ENCODE results near the gene SMARCA2. TPM values are rescaled to one million over a fixed set of nuclear protein-coding genes. Genes with fewer than 3 reads are reported as not detected.

Gene SMARCA2
- total RNA-seq, 1 donor from 2014 or later, result 4.2 TPM

- Histone ChIP-seq H3K9ac (no peak overlapping the region), H3K27me3 (peaks cover 100% of the 10 kb centered on the region), H3K4me1 (peaks cover 17% of the 10 kb centered on the region), H3K79me2 (ENCODE audit: low read depth) (no peaks in the 10 kb centered on the region), H3K9me3 (ENCODE audit: low read depth) (no peaks in the 10 kb centered on the region), H3F3A (ENCODE audit: low read depth) (no peaks in the 10 kb centered on the region), H3K36me3 (no peaks in the 10 kb centered on the region), H3K4me3 (peak overlapping the region; percentile 71), H4K20me1 (ENCODE audit: low read depth) (peaks cover 16% of the 10 kb centered on the region), H2AFZ (replicated peaks) (peak overlapping the region; percentile 89), H3K4me2 (peak overlapping the region; percentile 92), H3K27ac (no peak overlapping the region)
- peaks cover 14% of the 10 kb centered on the region for H3K4me1 Mint-ChIP-seq
- no peaks in the 10 kb centered on the region for H3K9me3 Mint-ChIP-seq
- H3K4me3 Mint-ChIP-seq, result peak overlapping the region; percentile 93
- peak; percentile 16 for TF ChIP-seq CTCF (IDR thresholded peaks at IDR 0.05)
- TF ChIP-seq EZH2phosphoT487 (IDR thresholded peaks at IDR 0.05), result no peak
- TF ChIP-seq EZH2 (IDR thresholded peaks at IDR 0.05), result peak; percentile 81
- H3K27ac Mint-ChIP-seq, result no peak overlapping the region
- H3K27me3 Mint-ChIP-seq (ENCODE audit: insufficient read depth, low read depth), result peaks cover 44% of the 10 kb centered on the region
- peak; percentile 78 for DNase-seq (ENCODE audit: low spot score)
- H3K36me3 Mint-ChIP-seq, result no peaks in the 10 kb centered on the region
Observed at GRCh38 chr9:2016408-2017330, 1.5 kb downstream of the SMARCA2 start.

GRCh38 chr9:2017331-2018161 lies 2.4 kb downstream of the SMARCA2 start:
- Mint-ChIP-seq H3K27ac (no peak overlapping the region), H3K9me3 (no peaks in the 10 kb centered on the region), H3K36me3 (no peaks in the 10 kb centered on the region), H3K4me1 (peaks cover 14% of the 10 kb centered on the region), H3K27me3 (ENCODE audit: insufficient read depth, low read depth) (peaks cover 43% of the 10 kb centered on the region), H3K4me3 (peak overlapping the region; percentile 93)
- DNase-seq (ENCODE audit: low spot score), result peak; percentile 65
- H3K27ac ChIP-seq, result no peak overlapping the region
- H3K79me2 ChIP-seq (ENCODE audit: low read depth), result no peaks in the 10 kb centered on the region
- TF ChIP-seq EZH2 (IDR thresholded peaks at IDR 0.05) (peak; percentile 83), EZH2phosphoT487 (IDR thresholded peaks at IDR 0.05) (peak; percentile 78), CTCF (IDR thresholded peaks at IDR 0.05) (no peak)
- H3K36me3 ChIP-seq, result no peaks in the 10 kb centered on the region
- H3F3A ChIP-seq (ENCODE audit: low read depth), result no peaks in the 10 kb centered on the region
- peaks cover 17% of the 10 kb centered on the region for H3K4me1 ChIP-seq
- peak overlapping the region; percentile 92 for H3K4me2 ChIP-seq
- H3K9ac ChIP-seq, result no peak overlapping the region
- peak overlapping the region; percentile 89 for H2AFZ ChIP-seq (replicated peaks)
- H3K4me3 ChIP-seq, result peak overlapping the region; percentile 71
- H3K9me3 ChIP-seq (ENCODE audit: low read depth), result no peaks in the 10 kb centered on the region
- H4K20me1 ChIP-seq (ENCODE audit: low read depth), result peaks cover 16% of the 10 kb centered on the region
- H3K27me3 ChIP-seq, result peaks cover 100% of the 10 kb centered on the region

GRCh38 chr9:2018162-2018643 lies 3.1 kb downstream of the SMARCA2 start:
- H3K79me2 ChIP-seq (ENCODE audit: low read depth), result no peaks in the 10 kb centered on the region
- H3K9me3 Mint-ChIP-seq, result no peaks in the 10 kb centered on the region
- peak overlapping the region; percentile 93 for H3K4me3 Mint-ChIP-seq
- no peaks in the 10 kb centered on the region for H3K36me3 Mint-ChIP-seq
- H3K36me3 ChIP-seq, result no peaks in the 10 kb centered on the region
- peak overlapping the region; percentile 89 for H2AFZ ChIP-seq (replicated peaks)
- peaks cover 14% of the 10 kb centered on the region for H3K4me1 Mint-ChIP-seq
- H3K9me3 ChIP-seq (ENCODE audit: low read depth), result no peaks in the 10 kb centered on the region
- H3K27ac Mint-ChIP-seq, result no peak overlapping the region
- peaks cover 16% of the 10 kb centered on the region for H4K20me1 ChIP-seq (ENCODE audit: low read depth)
- H3K4me1 ChIP-seq, result peaks cover 22% of the 10 kb centered on the region
- no peaks in the 10 kb centered on the region for H3F3A ChIP-seq (ENCODE audit: low read depth)
- TF ChIP-seq EZH2phosphoT487 (IDR thresholded peaks at IDR 0.05), result no peak
- TF ChIP-seq CTCF (IDR thresholded peaks at IDR 0.05), result no peak
- no peak for TF ChIP-seq EZH2 (IDR thresholded peaks at IDR 0.05)
- H3K4me2 ChIP-seq, result peak overlapping the region; percentile 92
- no peak overlapping the region for H3K9ac ChIP-seq
- peaks cover 38% of the 10 kb centered on the region for H3K27me3 Mint-ChIP-seq (ENCODE audit: insufficient read depth, low read depth)
- no peak for DNase-seq (ENCODE audit: low spot score)
- peaks cover 94% of the 10 kb centered on the region for H3K27me3 ChIP-seq
- no peak overlapping the region for H3K27ac ChIP-seq
- H3K4me3 ChIP-seq, result peak overlapping the region; percentile 71
